Measurements from ENCODE around the gene TEK.
"Not testable (repeated sequence)": the region's sequence is repeated elsewhere in the genome, so short reads cannot be mapped to it uniquely, and the experiment has no call there.

Gene TEK

GRCh38 chr9:27108981-27109541, at the start of gene TEK:
TSS of gene TEK (plus strand) at chr9:27109225. CDS start at chr9:27109591, 366 bp downstream.
- DNase-seq = no peak

DNA sequence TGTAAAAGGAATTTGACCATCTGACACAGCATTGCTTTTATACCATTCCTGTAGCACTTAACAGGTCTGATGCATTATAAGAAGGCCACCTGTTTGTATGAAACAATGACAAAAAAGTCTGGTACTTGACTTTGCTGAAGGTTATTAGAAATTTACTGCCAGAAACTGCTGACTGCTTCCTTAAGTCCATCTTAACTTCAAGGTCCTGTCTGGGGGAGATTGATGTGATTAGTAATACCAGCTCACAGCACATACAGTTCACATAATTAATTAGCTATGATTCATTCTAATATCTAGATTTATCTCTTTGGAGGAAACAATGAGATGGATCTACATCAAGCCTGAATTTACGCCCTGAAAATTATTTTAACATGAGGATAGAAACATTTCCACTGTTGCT, 49.6 kb upstream of the TEK start:
- DNase-seq = no peak

GRCh38 chr9:27059907-27060306, 49.1 kb upstream of the TEK start:
- no peak for DNase-seq

DNA sequence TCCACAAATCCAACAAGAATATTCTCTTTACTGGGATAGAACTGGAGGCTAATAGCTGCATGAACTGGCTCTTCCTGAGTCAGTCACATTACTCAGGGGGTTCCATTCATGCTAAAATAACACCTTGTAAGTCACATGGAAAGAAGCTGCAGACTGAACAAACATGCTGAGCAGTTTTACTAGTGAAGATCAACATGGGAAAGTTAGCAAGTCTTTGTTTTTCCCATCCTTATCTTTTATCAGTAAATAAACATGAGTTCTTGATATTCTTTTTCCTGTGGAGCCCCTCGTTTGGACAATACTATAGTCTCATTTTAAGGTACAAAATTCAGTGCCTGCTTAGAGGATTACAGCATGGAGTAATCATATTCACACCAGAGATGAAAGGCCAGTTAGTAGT, 43.7 kb upstream of the TEK start:
- DNase-seq = no peak

- no peak for DNase-seq
Observed at GRCh38 chr9:27073841-27074728, 34.9 kb upstream of the TEK start.

DNA sequence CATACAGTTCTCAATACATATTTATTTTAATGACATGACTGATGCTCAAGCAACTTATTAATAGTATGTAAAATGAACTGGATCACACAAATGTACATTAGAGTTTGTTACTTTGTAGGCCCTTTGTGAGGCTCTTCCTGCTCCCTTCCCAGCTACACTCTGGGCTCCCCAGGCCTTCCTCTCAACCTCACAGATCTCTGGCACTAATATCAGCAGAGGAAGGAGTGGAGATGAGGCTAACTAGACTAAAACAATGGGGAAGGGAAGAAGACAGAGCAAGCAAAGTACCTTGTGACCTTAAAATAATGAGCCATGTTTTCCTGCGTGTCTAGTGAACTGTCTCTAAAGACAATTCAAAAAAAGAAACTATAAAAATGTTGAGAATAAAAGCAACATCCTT, 30.3 kb upstream of the TEK start:
- no peak for DNase-seq

DNA sequence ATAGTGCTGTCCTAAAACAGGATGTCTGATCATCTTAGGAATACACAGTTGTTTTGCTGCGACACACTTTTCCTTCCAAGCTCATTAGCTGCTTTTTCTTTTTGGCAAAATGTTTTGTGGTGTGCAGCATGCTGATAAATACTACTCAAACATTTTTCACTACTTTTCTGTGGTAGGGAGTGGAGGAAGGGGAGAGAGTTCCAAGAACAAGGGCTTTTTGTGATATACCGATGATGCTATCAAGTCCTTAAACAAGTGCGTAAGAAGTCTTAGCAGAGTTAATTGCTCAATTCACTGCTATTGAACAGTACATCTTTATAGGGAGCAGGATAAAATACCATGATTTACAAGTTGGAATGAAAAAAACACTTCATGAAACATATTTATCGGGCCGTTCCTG, 23.6 kb upstream of the TEK start:
- no peak for DNase-seq

GRCh38 chr9:27086818-27087680, 22.0 kb upstream of the TEK start:
- no peak for DNase-seq

- DNase-seq = no peak
Observed at GRCh38 chr9:27088981-27089380, 20.0 kb upstream of the TEK start.

- DNase-seq = no peak
Observed at GRCh38 chr9:27089706-27090105, 19.3 kb upstream of the TEK start.

GRCh38 chr9:27090231-27090630, 18.8 kb upstream of the TEK start:
- DNase-seq = no peak

GRCh38 chr9:27090711-27091110, 18.3 kb upstream of the TEK start:
- no peak for DNase-seq

GRCh38 chr9:27092496-27092895, 16.5 kb upstream of the TEK start:
- not testable (repeated sequence) for DNase-seq

DNA sequence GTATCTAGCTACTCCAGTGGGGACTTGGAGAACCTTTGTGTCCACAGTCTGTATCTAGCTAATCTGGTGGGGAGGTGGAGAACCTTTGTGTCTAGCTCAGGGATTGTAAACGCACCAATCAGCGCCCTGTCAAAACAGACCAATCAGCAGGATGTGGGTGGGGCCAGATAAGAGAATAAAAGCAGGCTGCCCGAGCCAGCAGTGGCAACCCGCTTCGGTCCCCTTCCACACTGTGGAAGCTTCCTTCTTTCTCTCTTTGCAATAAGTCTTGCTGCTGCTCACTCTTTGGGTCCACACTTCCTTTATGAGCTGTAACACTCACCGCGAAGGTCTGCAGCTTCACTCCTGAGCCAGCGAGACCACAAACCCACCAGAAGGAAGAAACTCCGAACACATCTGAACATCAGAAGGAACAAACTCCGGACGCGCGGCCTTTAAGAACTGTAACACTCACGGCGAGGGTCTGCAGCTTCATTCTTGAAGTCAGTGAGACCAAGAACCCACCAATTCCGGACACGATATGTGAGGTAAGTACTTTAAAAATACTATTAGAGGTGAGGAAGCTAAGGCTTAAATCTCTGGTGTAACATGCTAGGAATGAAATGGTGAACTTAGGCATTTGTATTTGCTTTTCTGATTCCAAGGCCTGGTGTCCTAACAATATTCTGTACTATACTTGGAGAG, 15.5 kb upstream of the TEK start:
- not testable (repeated sequence) for DNase-seq

DNA sequence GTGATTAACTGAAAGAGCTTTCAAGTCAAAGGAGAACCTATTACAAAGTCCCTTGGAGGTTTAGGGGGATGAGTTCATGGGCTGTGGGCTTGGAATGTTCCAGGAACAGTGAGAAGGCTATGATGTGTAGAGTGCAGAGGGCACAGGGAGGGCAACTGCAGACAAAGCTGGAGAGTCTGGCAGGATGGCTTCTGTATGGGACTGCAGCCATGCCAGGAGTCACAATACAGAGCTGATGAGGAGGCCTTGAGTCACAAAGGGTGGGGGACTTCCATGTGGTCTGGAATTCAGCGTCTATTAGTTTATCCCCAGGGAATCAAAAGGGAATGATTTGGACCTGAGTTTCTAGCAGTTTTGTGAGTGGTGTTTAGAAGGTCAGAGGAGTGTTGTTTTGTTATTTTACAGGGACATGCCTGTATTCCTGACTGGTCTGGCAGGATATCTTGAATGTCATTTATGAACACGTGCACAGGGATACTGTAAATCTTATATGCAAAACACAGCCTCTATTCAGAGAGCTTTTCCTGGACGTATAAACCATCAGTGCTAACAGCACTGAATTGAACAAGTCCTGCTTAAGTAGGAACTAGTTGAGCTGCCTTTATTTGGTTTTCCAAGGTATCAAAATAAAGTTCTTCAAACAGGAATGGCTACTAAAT, 14.3 kb upstream of the TEK start:
- no peak for DNase-seq

GRCh38 chr9:27107241-27107640, 1.8 kb upstream of the TEK start:
- no peak for DNase-seq

- DNase-seq = no peak
Observed at GRCh38 chr9:27109621-27110020, 596 bp downstream of the TEK start.

DNA sequence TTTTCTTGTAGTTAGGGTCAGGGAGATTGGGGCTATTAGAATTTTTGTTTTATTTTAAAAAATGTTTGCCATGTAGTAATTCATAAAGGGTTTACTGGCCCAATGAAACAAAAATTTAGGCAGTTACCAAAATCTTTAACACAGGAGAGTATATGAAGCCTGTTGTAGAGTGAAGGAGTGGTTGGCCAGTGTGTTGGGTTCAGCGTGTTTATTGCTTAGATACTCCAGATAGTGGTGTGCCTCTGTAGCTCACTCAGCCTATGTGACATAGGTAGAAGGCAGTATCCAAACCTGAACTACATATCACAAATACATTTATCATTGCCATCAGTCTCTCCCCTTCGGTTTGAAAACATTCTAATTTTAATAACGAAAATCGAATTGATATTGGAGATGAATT, 1.2 kb downstream of the TEK start:
- DNase-seq = no peak

DNA sequence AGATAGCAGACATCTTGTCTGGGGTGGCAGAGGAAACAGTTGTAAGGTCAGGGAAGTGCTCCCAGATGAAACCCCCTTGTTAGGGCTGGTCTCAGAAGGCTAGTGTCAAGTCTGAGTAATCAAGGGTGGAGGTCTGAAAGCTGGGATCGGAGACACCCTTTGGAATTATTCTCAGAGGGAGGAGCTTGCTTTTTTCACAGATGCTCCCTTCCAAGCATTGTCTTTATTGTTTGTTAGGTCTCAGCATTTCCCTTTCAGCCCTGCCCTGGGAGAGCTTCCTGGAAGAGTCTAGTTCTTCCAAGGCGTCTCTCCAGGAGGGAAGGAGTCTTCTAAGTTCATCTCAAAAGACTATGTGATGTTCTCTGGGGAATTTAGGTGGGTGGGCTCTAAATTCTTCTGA, 3.2 kb downstream of the TEK start:
- no peak for DNase-seq

DNA sequence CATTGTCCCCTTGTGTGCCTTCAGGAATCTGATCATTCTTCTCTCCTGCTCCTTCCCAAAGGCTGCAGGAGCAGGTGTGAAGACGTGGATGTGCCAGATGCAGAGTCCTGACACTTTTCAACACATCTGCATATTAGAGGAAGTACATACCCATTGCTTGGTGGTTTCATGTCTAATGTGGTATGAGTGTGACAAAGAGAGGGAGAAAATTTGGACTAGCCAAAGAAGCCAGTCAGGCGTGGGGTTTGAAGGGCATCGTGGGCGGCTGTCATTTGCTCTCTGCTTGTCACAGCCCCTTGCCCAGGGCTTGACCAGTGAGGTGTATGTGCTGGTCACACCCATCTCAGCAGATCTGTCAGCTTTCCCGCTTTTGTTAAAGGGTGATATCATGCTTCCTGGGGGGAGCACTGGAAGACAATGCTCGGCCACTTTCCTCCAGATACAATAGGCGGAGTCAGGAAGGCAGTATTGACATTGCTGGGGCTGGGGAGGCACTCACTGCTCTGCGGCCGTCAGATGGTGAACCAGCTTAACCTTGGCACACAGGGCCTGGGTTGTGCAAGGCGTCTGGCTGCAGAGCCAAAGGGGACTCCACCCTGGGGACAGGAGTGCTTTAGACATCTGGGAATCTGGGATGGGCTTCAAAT, 8.6 kb downstream of the TEK start:
- DNase-seq = no peak

DNA sequence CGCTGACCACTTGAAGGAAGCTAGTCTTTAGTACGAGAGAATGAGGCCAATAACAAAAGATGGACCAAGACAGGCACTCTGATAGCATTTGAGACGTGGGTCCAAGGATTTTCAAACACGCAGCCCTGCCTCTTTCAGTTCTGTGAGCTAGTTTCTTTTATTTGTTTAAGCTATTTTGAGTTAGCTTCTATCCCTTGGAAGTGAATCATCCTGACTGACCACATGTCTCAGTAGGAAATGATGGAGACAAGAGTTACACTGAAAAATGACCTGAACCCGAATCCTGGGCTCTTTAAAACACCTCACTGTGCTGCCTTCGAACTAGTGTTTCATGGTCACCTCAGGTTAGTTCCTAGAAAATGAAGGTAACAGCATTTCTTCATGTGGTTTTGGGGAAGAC, 9.9 kb downstream of the TEK start:
- no peak for DNase-seq

DNA sequence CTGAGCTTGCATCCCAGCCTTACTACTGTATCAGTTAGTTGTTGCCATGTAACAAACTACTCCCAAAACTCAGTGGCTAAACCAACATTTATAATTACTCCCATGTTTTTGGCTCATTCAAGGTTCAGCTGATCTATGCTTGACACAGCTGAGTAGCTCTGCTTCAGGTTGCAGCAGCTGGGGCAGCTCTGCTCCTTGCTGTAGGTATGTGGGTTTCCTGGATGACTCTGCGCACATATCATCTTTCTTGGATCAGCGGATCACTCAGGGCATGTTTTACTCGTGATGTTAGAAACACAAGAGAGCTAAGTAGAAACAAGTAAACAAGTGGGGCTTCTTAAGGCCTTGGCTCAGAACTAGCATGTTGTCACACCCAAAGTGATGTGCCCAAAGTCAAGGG, 15.1 kb downstream of the TEK start:
- DNase-seq = no peak
